Fibroblast of gingiva (primary cell): Measurements from ENCODE around the gene DPH6.

Experiments used
- DNase-seq: peaks from one replicate; pipeline ENCODE4 v3.0.0-alpha.2; 2011; ENCODE audit warnings: low read depth

The DPH6 gene

DNA sequence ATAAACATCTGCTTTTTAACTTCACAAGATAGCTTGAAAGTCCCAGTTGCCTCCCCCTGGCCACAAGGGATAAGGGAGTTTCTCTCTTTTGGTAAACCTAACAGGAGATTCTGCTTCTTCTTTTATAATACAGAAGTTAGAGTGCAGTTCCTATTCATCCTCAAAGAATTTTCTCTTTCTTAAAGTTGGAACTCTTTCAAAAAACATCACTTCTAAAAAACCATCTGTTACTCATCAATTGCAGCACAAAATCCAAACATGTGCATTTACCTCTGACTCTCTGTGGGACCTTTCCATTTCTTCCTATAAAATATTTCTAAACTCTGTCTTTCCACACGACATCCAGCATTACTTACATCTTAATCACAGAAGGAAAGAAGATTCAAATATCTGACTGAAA, 5.1 kb downstream of the DPH6 start:
- DNase-seq, result peak; percentile 65

DNA sequence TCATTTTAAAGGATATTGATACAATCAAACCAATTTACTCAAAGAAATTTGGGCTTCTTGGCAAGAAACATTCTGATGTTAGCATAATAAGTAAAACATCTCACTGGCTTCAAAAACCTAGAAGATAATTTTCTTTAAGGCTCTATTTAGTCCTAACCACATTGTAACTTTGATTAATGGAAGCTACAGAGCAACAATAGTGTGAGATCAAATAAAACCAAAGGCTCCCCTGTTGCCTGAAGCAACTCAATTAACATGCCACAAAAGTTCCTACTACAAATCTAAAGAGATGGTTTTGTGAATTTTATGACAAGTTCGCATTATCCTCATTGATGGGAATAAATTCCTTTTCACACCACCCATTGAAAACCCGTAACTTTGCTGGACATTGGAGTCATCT, 5.9 kb downstream of the DPH6 start:
- DNase-seq, result no peak

DNA sequence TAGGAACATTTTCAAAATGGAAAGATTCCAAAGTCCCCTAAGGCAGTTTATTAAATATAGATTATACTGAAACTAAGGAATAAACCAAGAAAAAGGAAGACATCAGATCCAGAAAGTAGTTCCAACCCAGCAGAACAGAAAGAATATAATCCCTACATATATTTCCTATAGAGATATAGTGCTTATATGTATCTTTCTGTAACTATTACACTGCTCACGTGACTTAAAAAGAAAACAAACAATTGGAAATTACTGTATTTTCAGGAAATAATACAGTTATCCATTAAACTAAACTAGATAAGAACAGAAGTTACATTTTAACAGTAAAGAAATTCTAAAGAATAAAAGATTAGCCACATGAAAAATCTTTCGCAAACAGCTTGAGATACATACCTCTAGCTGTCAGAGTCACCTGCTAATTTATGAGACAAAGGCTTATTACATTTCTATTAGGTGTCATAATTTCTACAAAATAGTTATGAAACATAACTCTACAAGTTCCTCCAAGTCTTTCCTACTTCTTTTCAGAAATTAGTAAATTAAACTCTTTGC, 10.5 kb downstream of the DPH6 start:
- no peak for DNase-seq

DNA sequence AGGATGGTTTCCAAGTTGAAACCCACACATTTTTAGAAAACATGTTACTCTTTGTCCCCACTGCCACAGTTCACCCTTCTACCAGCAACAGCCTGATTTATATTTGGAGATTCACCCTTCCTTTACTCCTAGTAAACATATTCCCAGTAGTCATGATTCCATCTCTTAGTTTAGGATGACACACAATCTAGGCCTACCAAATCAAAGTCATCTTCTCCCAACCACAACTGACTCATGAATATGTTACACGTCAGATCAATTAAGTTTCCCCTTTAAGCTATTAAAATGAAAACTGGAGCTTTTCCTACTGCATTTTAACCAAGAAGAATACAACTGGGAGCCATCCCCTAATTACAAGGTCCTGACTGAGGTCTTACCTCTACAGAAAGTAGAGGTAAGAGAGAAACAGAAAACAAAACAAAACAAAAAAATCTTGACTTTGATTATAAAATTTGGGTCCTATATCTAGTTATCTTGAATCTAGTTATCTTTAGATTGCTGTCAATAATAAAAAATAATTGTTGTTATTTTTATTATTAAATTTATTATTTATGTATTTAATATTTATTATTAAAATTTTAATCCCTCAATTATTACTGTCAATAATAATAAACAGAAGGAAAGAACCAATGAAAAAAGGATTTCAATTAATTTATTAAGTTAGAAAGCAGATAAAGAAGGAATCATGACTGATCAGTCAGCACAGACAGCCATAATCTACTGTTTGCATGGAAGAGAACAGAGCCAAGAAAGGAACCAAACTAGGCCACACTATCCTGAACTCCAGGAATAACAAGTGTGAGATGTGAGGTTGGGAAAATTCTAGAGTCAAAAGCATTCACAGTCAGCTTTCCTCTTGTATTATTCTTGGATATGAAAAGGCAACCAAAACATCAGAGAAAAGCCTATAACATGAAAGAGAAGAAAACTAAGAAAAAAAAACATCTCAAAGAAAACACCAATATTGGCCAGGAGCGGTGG, 12.5 kb downstream of the DPH6 start:
- peak; percentile 49 for DNase-seq

GRCh38 chr15:35530698-35531097, 15.3 kb downstream of the DPH6 start:
- no peak for DNase-seq

DNA sequence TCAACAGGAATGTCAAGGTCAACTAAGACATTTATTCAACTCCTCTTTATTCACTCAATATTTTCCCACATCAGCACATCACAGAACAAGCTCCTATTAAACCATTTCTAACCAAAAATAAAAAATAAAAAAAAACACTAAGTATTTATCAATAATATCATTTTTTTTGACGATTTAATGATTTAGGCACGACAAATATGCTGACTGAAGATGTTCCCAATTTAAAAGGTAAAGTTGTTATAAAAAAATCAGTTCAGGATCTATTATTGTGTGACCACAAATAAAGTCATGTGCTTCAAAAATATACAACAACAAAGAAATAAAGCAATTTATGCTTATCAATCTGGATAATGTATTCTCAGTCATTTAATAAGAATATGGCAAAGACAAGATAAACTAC, 16.2 kb downstream of the DPH6 start:
- no peak for DNase-seq

DNA sequence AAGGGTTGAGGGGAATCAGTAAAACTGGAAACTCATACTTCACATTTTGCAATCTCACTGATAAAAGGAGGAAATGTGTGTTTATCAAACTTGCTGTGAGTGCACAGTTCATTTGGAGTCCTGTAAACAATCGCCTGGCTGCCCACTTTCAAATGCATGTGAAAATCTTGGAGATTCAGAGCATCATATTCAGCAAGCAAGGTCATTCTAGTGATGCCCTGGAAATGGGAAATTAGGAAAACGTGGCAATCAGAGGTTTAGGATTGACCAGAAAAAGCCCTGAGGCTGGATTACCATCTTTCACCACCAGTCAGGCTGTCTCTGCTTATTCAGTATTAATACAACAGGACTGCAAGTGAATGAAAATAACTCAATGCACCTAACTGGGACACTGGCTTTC, 23.9 kb downstream of the DPH6 start:
- peak; percentile 7 for DNase-seq

GRCh38 chr15:35519541-35520149, 26.3 kb downstream of the DPH6 start:
- DNase-seq, result peak; percentile 29

DNA sequence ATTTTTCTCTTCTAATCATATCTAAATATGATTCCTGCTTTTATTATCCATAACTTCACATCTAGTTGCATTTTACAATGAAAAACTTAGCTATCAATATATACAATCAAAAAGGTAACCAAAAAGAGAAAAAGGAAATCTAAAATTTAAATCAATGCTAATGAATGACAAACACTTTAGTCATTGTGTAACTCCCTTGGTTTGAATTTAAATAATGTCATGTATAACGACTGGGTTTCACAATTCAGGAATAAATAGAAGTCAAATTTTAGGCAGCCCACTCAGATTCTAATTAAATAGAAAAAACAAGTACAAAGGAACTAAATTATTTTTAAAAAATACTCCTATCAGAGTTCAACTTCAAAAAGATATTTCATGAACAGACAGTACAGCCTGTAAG, 26.9 kb downstream of the DPH6 start:
- DNase-seq, result no peak

DNA sequence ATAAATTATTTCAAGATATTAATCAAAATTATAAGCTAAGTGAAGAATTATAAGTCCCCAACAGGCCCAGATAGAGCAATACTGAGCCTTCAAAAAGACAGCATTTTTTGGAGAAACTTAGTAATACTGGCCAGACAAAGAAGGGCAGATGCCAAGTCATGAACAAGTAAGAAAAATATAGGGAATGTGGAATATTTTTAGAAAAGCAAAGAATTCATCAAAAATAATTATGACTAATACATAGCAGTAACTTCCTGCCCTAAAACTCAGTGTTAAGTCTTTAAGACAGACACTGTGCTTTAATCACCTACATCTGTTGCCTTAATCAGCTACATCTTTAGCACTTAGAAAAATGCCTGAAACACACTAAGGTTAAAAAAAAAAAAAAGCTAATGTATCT, 31.2 kb downstream of the DPH6 start:
- DNase-seq, result peak; percentile 50

DNA sequence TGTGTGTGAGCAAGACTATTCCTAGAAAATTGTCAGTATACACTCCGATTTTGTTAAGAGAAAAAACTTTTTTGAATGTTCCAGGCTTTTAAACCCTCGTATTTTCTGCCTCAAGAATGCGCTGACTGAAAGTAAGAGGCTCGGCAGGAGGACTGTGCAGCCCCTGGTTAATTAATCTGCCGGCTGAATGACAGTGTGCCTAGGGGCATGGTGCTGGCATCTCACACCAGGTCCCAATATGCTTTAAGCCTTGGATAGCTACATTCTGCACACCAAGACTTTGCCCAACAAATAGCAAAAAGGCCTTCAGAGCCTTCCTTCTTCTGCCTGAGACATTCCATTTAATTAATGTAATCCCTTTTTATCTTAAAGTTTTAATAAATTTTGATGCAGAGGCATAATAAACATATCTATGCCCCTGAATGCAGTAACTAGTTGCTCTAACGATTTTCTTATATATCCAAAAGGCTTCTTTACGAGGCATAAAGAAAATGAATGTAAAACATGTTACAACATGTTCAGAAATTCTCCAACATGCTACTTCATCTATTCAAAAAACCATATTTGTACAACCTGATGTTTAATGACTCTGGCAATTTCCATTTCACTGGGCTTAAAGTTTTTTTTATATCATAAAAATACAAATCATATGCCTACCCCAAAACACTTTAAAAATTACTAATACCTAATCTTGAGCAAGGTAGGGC, 37.9 kb downstream of the DPH6 start:
- no peak for DNase-seq

GRCh38 chr15:35506272-35506870, 39.6 kb downstream of the DPH6 start:
- no peak for DNase-seq

DNA sequence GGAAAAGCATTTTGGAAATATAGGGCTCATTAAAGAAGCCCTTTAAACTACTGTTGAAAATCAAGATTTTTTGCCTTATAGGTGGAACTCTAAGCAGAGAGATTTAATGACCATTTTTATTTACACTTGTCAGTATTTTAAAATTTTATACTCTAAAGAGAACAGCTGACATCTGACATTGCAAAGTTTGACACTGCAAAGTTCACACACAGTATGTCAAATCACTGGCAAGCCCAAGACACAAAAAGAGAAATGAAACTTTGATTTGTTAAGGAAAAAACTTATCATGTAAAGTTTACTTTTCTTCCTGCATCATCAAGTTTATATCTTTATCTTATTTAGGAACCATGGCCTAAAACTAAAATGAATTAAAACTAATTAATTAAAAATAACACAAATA, 40.2 kb downstream of the DPH6 start:
- no peak for DNase-seq

DNA sequence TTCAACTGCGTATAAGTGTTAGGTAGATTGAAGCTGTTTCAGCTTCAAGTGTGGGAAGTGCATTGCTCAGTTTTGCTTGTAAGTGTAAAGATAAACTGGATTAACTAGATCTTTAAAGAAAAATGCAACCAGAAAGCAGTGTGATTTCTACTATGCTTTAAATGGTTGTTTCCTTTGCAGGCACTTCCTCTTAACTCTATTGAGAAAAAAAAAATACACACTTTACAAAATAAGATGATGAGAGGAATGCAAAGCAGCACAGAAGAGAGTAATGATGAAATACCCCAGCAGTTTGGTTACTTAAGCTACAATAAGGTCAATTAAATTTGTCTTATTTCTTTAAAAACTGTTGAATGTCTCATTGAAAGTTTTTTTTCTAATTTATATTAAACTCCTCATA, 40.8 kb downstream of the DPH6 start:
- peak; percentile 12 for DNase-seq

DNA sequence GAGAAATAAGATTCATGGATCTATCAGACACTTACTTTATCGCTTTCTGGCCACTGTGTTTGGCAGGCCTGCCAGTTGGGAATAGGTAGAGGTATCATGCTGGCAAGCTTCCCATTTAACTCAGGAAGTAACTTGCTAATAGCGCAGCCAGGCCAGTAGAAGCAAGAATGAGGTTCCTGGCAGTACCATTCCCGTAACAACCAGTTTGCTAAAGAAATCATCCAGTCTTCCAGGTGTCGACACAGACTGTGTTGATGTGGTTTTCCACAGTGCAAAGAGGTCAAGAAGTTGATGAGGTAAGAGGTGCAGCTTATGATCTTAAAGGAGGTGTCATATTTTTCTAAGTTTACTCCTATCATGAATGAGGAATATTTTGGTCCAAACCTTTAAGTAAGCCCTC, 46.2 kb downstream of the DPH6 start:
- no peak for DNase-seq

- peak; percentile 32 for DNase-seq
These were observed 49.4 kb downstream of the DPH6 start for GRCh38 chr15:35496585-35496984.

- no peak for DNase-seq
These were observed 50.9 kb downstream of the DPH6 start for GRCh38 chr15:35495080-35495479.

DNA sequence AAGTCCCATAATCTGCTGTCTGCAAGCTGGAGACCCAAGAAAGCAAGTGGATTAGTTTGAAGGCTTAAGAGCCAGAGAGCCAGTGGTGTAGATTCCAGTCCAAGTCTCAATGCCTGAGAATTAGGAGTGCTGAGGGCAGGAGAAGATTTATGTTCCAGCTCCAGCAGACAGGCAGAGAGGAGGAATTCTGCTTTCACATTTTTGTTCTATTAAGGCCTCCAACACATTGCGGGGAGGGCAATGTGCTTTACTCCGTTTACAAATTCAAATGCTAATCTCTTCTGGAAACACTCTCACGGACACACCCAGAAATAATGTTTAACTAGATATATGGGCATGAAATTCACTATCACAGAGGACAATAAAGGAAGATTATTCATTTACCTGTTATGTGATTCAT, 54.0 kb downstream of the DPH6 start:
- DNase-seq, result no peak

DNA sequence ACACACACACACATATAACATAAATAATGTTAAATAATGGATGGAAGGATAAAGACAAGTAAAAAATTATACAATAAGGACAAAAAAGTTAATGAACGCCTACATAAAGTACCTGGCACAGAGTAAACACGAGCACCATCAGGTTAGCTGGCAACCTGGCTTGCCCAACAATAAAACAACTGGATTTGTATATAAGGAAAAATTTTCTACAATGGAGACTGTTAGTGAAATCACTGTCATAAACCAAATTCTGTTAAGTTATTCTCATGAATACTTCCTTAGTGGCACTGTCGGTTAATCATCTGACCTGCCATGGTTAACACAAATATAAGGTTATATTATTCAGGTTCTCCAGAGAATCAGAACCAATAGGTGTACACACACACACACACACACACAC, 54.8 kb downstream of the DPH6 start:
- DNase-seq, result no peak

DNA sequence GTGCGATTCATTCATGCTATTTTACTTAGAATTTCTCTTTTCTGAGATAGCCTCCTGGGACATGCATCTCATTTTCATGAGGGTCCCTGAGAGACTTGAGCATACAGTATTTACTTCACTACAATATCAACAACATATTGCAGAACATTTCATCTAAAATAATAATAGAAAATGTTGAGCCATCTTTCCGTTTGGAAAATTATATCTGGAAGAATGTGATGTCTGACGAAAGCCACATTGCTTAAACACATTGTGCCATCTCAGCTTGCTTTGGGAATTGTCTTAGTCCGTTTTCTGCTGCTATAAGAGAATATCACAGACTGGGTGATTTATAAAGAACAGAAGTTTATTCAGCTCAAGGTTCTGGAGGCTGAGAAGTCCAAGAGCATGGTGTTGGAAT, 55.5 kb downstream of the DPH6 start:
- peak; percentile 31 for DNase-seq

DNA sequence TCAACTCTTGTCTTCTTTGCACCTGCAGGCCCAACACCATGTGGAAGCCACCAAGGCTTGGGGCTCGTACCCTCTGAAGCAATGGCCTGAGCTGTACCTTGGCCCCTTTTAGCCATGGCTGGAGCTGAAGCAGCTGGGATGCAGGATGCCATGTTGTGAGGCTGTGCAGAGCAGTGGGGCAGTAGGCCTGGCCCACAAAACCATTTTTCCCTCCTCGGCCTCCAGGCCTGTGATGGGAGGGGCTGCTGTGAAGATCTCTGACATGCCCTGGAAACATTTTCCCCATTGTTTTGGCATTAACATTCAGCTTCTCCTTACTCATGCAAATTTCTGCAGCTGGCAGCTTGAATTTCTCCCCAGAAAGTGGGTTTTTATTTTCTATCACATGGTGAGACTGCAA, 58.5 kb downstream of the DPH6 start:
- DNase-seq, result no peak

DNA sequence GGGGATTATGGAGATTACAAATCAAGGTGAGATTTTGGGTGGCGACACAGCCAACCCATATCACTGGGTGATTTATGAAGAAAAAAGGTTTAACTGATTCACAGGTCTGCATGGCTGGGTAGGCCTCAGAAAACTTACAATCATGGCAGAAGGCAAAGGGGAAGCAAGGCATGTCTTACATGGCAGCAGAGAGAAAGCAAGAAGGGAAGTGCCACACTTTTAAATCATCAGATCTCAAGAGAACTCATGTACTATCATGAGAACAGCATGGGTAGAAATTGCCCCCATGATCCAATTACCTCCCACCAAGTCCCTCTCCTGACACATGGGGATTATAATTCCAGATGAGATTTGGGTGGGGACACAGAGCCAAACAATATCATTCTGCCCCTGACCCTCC, 59.7 kb downstream of the DPH6 start:
- no peak for DNase-seq
